Measurements from ENCODE around the gene OR10J4. TPM values are rescaled to one million over a fixed set of nuclear protein-coding genes. Genes with fewer than 3 reads are reported as not detected.

OR10J4 gene
- not detected in 5 replicates for total RNA-seq (2022; extraction: Qiagen RNA extraction)

DNA sequence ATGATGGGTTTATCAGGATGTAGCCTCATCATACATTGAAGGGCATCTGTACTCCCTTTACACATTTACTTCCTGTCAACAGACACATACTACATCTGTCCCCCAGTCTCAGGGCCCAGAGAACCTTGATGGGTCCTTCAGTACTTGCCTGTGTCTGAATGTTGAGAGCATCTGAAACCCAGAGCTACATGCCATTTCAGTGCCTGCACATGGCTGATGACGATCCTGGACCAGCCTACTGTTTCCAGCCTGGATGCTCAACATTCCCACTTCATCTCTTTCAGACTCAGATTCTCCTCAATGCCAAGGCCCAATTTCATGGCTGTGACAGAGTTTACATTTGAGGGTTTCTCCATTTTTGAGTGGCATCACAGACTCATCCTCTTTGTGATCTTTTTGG, at the start of gene OR10J4:
Gene OR10J4 (plus strand): TSS at position 301 of the 400 bp plus-strand sequence.

GRCh38 chr1:159439422-159439821, 7.4 kb downstream of the OR10J4 start, which contains the start of gene OR10J1:
Gene OR10J1 (plus strand): TSS chr1:159439722. CDS start chr1:159439792, 70 bp downstream.

Other genes starting within 250 kb of the OR10J4 start
- not detected in 5 replicates for gene ACKR1, start 227.3 kb upstream of the OR10J4 start, total RNA-seq (2022; extraction: Qiagen RNA extraction)
- not detected in 5 replicates for gene FCER1A, start 129.9 kb upstream of the OR10J4 start, total RNA-seq (2022; extraction: Qiagen RNA extraction)
- gene OR10J1, start 7.5 kb downstream of the OR10J4 start, total RNA-seq (2022; extraction: Qiagen RNA extraction), result not detected in 5 replicates
- not detected in 5 replicates for gene OR10J5, start 103.8 kb downstream of the OR10J4 start, total RNA-seq (2022; extraction: Qiagen RNA extraction)
- not detected in 5 replicates for gene APCS, start 155.6 kb downstream of the OR10J4 start, total RNA-seq (2022; extraction: Qiagen RNA extraction)